ENCODE results near the gene CLNS1A. TPM values are rescaled to one million over a fixed set of nuclear protein-coding genes. Genes with fewer than 3 reads are reported as not detected.

The CLNS1A gene
- total and polyA plus RNA-seq, 9 of the 15 experiments (the other 6 are each of a cell fraction or from before 2014, with no cell fraction given): 146 to 472 (median 345) TPM

GRCh38 chr11:77644887-77645286 lies 7.3 kb upstream of the CLNS1A start (continued):
- TF ChIP-seq RBM34 (IDR thresholded peaks at IDR 0.05; ENCODE audit: borderline replicate concordance, insufficient read depth, low read length) (no peak), ARID2 (IDR thresholded peaks at IDR 0.05) (no peak), TEAD2 (tag; IDR thresholded peaks at IDR 0.05) (peak; percentile 86), ZNF174 (CRISPR knock-in tag; IDR thresholded peaks at IDR 0.05) (no peak), ZNF76 (CRISPR knock-in tag; IDR thresholded peaks at IDR 0.05; ENCODE audit: borderline replicate concordance) (0 out of 2 replicates have a peak, but pooled peaks have one; percentile 75), MEIS2 (IDR thresholded peaks at IDR 0.05; ENCODE audit: partially characterized antibody) (no peak), RBM25 (IDR thresholded peaks at IDR 0.05; ENCODE audit: low read depth, low read length, severe bottlenecking) (no peak), ETV1 (tag; conservative IDR thresholded peaks at IDR 0.05; ENCODE audit: low read depth) (0 out of 2 replicates have a peak, but pooled peaks have one; percentile 28), TAF9B (IDR thresholded peaks at IDR 0.05; ENCODE audit: partially characterized antibody) (no peak), HOXB6 (CRISPR knock-in tag; IDR thresholded peaks at IDR 0.05; ENCODE audit: borderline replicate concordance) (0 out of 2 replicates have a peak, but pooled peaks have one; percentile 55), ZBTB17 (CRISPR knock-in tag; IDR thresholded peaks at IDR 0.05) (peak; percentile 84; the same call in 1 of the 2 replicates), SMAD4 (CRISPR knock-in tag; conservative IDR thresholded peaks at IDR 0.05) (peak; percentile 95), ZNF311 (CRISPR knock-in tag; IDR thresholded peaks at IDR 0.05) (peak; percentile 96), TAF7 (tag; IDR thresholded peaks at IDR 0.05) (peak; percentile 67), ZNF134 (CRISPR knock-in tag; conservative IDR thresholded peaks at IDR 0.05) (peak; percentile 39; the same call in 1 of the 2 replicates), BCL6 (CRISPR knock-in tag; IDR thresholded peaks at IDR 0.05) (peak; percentile 58; the same call in 1 of the 2 replicates), SMAD3 (CRISPR knock-in tag; conservative IDR thresholded peaks at IDR 0.05) (peak; percentile 83; the same call in 1 of the 2 replicates), THAP7 (CRISPR knock-in tag; IDR thresholded peaks at IDR 0.05) (no peak)
- TF ChIP-seq, protein P1, sequence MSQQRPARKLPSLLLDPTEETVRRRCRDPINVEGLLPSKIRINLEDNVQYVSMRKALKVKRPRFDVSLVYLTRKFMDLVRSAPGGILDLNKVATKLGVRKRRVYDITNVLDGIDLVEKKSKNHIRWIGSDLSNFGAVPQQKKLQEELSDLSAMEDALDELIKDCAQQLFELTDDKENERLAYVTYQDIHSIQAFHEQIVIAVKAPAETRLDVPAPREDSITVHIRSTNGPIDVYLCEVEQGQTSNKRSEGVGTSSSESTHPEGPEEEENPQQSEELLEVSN (IDR thresholded peaks at IDR 0.05; ENCODE audit: borderline replicate concordance in 1 of 2, extremely low read depth in 1 of 2, insufficient read depth in 1 of 2, insufficient read length in 1 of 2, low read depth in 1 of 2, low read length in 1 of 2, poor library complexity in 1 of 2, severe bottlenecking in 1 of 2): no peak
- TF ChIP-seq, protein P2, sequence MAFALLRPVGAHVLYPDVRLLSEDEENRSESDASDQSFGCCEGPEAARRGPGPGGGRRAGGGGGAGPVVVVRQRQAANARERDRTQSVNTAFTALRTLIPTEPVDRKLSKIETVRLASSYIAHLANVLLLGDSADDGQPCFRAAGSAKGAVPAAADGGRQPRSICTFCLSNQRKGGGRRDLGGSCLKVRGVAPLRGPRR (CRISPR knock-in tag; IDR thresholded peaks at IDR 0.05): peak; percentile 62; the same call in 1 of the 2 replicates
- TF ChIP-seq, protein P3, sequence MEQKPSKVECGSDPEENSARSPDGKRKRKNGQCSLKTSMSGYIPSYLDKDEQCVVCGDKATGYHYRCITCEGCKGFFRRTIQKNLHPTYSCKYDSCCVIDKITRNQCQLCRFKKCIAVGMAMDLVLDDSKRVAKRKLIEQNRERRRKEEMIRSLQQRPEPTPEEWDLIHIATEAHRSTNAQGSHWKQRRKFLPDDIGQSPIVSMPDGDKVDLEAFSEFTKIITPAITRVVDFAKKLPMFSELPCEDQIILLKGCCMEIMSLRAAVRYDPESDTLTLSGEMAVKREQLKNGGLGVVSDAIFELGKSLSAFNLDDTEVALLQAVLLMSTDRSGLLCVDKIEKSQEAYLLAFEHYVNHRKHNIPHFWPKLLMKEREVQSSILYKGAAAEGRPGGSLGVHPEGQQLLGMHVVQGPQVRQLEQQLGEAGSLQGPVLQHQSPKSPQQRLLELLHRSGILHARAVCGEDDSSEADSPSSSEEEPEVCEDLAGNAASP (IDR thresholded peaks at IDR 0.05): no peak
- TF ChIP-seq, protein P4, sequence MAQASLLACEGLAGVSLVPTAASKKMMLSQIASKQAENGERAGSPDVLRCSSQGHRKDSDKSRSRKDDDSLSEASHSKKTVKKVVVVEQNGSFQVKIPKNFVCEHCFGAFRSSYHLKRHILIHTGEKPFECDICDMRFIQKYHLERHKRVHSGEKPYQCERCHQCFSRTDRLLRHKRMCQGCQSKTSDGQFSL (CRISPR knock-in tag; IDR thresholded peaks at IDR 0.05): no peak
- TF ChIP-seq, protein P4 (tag; IDR thresholded peaks at IDR 0.05): peak in 1 of 2 experiments; percentile 87; a peak in 2 of 4 replicates
- TF ChIP-seq, protein P5, sequence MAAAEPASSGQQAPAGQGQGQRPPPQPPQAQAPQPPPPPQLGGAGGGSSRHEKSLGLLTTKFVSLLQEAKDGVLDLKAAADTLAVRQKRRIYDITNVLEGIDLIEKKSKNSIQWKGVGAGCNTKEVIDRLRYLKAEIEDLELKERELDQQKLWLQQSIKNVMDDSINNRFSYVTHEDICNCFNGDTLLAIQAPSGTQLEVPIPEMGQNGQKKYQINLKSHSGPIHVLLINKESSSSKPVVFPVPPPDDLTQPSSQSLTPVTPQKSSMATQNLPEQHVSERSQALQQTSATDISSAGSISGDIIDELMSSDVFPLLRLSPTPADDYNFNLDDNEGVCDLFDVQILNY (CRISPR knock-in tag; IDR thresholded peaks at IDR 0.05): no peak

Data from K562 (cell line).